Caco-2 (cell line): ENCODE results near the gene GPC6. TPM values are rescaled to one million over a fixed set of nuclear protein-coding genes. Genes with fewer than 3 reads are reported as not detected.

Experiments used
- BruUV-seq: library from RNA; stranded (reverse); fragments of 400-500 nt; replicated peaks from 2 replicates; lab custom pipeline; 2021; lab: Mats Ljungman, UMichigan
- CTCF ChIA-PET: fragments of 300-600 bp; sonication (Branson Sonifier 250); formaldehyde crosslinking; loops from one replicate; lab custom pipeline; 2022; ENCODE audit warnings: antibody characterized with exemption; lab: Charles Lee
- POLR2A ChIA-PET: fragments of 300-600 bp; sonication (Branson Sonifier 250); formaldehyde crosslinking; loops from one replicate; lab custom pipeline; 2022; ENCODE audit warnings: antibody characterized with exemption; lab: Charles Lee
- DNase-seq, 2 experiments: peaks; one replicate each; pipeline versions ENCODE4 v3.0.0 to v3.0.0-alpha.2; 2020 to 2022
- H3K27me3 ChIP-seq: replicated peaks from 2 replicates; pipeline ENCODE4 v1.6.0; 2011; ENCODE audit warnings: low read length; ENCODE audit not compliant: control insufficient read depth, insufficient read depth
- H3K36me3 ChIP-seq: 2 replicates; pipeline ENCODE4 v1.5.1; 2011; ENCODE audit warnings: low read length; ENCODE audit not compliant: control insufficient read depth, insufficient read depth
- H3K4me1 ChIP-seq: fragments of 250-450 bp; sonication (Bioruptor Pico); 2 replicates; pipeline ENCODE4 v1.5.1; 2020; ENCODE audit warnings: mild to moderate bottlenecking
- H3K4me3 ChIP-seq: 2 replicates; pipeline ENCODE4 v1.5.1; 2011; ENCODE audit warnings: low read depth, mild to moderate bottlenecking, control low read depth, low read length
- H3K9me3 ChIP-seq: fragments of 250-450 bp; sonication (Bioruptor Pico); 2 replicates; pipeline ENCODE4 v1.5.1; 2020; ENCODE audit warnings: mild to moderate bottlenecking, moderate library complexity
- H3K27ac Mint-ChIP-seq: one replicate; pipeline ENCODE4 v1.8.0; 2022; ENCODE audit warnings: mixed read lengths; ENCODE audit not compliant: unreplicated experiment
- H3K27me3 Mint-ChIP-seq: one replicate; pipeline ENCODE4 v1.8.0; 2022; ENCODE audit warnings: mixed read lengths; ENCODE audit not compliant: insufficient read depth, unreplicated experiment
- H3K36me3 Mint-ChIP-seq: one replicate; pipeline ENCODE4 v1.8.0; 2022; ENCODE audit warnings: mild to moderate bottlenecking, mixed read lengths; ENCODE audit not compliant: insufficient read depth, unreplicated experiment
- H3K4me1 Mint-ChIP-seq: one replicate; pipeline ENCODE4 v1.8.0; 2022; ENCODE audit warnings: low read depth, mixed read lengths; ENCODE audit not compliant: unreplicated experiment
- H3K4me3 Mint-ChIP-seq: one replicate; pipeline ENCODE4 v1.8.0; 2022; ENCODE audit warnings: mild to moderate bottlenecking, moderate library complexity, mixed read lengths; ENCODE audit not compliant: unreplicated experiment
- H3K9me3 Mint-ChIP-seq: one replicate; pipeline ENCODE4 v1.8.0; 2022; ENCODE audit warnings: mixed read lengths; ENCODE audit not compliant: unreplicated experiment
- CTCF ChIP-seq, 2 experiments: fragments of 200-600 bp in 1 of 2; IDR thresholded peaks; 1 replicate in 1 of 2; 2 replicates in 1 of 2; pipeline versions ENCODE4 v1.5.1 to v1.8.0; 2011 to 2022; ENCODE audit warnings: antibody characterized with exemption in 1 of 2, control low read depth in 1 of 2, inconsistent platforms in 1 of 2, low read depth in 1 of 2, low read length in 1 of 2, mild to moderate bottlenecking in 1 of 2, moderate library complexity in 1 of 2; ENCODE audit not compliant: insufficient read depth in 1 of 2, severe bottlenecking in 1 of 2, unreplicated experiment in 1 of 2
- intact Hi-C: fragments of 100-400 bp; cut with micrococcal nuclease; formaldehyde crosslinking; loops from one replicate; pipeline ENCODE4 v1.10.0; 2022; ENCODE audit not compliant: unreplicated experiment
- total RNA-seq: library from RNA; stranded (reverse); gene quantifications from 2 replicates; pipeline ENCODE4 v1.2.3, GENCODE V29; 2022

Gene GPC6
- total RNA-seq, 1 experiment from 2014 or later: 0.16 TPM

- Mint-ChIP-seq H3K9me3 (no peaks in the 10 kb centered on the region), H3K27me3 (peaks cover 15% of the 10 kb centered on the region), H3K4me1 (no peaks in the 10 kb centered on the region), H3K36me3 (no peaks in the 10 kb centered on the region), H3K27ac (no peak overlapping the region), H3K4me3 (no peak overlapping the region)
- no peak for TF ChIP-seq CTCF (IDR thresholded peaks at IDR 0.05; ENCODE audit: insufficient read depth in 1 of 2, low read depth in 1 of 2, low read length in 1 of 2, severe bottlenecking in 1 of 2, unreplicated experiment in 1 of 2)
- CTCF ChIA-PET: no interaction called here
- H3K4me3 ChIP-seq: no peak overlapping the region
- no peaks in the 10 kb centered on the region for H3K36me3 ChIP-seq
- POLR2A ChIA-PET: no interaction called here
- H3K4me1 ChIP-seq: no peaks in the 10 kb centered on the region
- intact Hi-C loops: no loop called here
- DNase-seq: no peak
- no peaks in the 10 kb centered on the region for H3K9me3 ChIP-seq
- no TSS peak for BruUV-seq
- no peaks in the 10 kb centered on the region; the same call in 1 of the 2 replicates for H3K27me3 ChIP-seq
Measured at GRCh38 chr13:94389604-94390351, 1163.2 kb downstream of the GPC6 start.

- H3K27ac Mint-ChIP-seq: no peak overlapping the region
- H3K4me1 Mint-ChIP-seq: no peaks in the 10 kb centered on the region
- no peaks in the 10 kb centered on the region; the same call in 1 of the 2 replicates for H3K27me3 ChIP-seq
- H3K4me3 ChIP-seq: no peak overlapping the region
- H3K27me3 Mint-ChIP-seq: peaks cover 18% of the 10 kb centered on the region
- no peak overlapping the region for H3K4me3 Mint-ChIP-seq
- H3K9me3 ChIP-seq: no peaks in the 10 kb centered on the region
- ChIA-PET POLR2A (no interaction called here), CTCF (no interaction called here)
- H3K9me3 Mint-ChIP-seq: no peaks in the 10 kb centered on the region
- no TSS peak for BruUV-seq
- no peaks in the 10 kb centered on the region for H3K36me3 ChIP-seq
- H3K4me1 ChIP-seq: no peaks in the 10 kb centered on the region
- TF ChIP-seq CTCF (IDR thresholded peaks at IDR 0.05; ENCODE audit: insufficient read depth in 1 of 2, low read depth in 1 of 2, low read length in 1 of 2, severe bottlenecking in 1 of 2, unreplicated experiment in 1 of 2): no peak
- H3K36me3 Mint-ChIP-seq: no peaks in the 10 kb centered on the region
- no peak for DNase-seq
- intact Hi-C loops: no loop called here
Measured at GRCh38 chr13:94390881-94391280, 1164.3 kb downstream of the GPC6 start.

GRCh38 chr13:94394723-94395122 is 1168.1 kb downstream of the GPC6 start:
- no peak for DNase-seq
- Mint-ChIP-seq H3K9me3 (no peaks in the 10 kb centered on the region), H3K27ac (no peak overlapping the region), H3K36me3 (no peaks in the 10 kb centered on the region), H3K27me3 (peaks cover 19% of the 10 kb centered on the region), H3K4me1 (no peaks in the 10 kb centered on the region), H3K4me3 (no peak overlapping the region)
- ChIA-PET POLR2A (no interaction called here), CTCF (no interaction called here)
- Histone ChIP-seq H3K4me3 (no peak overlapping the region), H3K9me3 (no peaks in the 10 kb centered on the region), H3K36me3 (no peaks in the 10 kb centered on the region), H3K27me3 (no peaks in the 10 kb centered on the region), H3K4me1 (no peaks in the 10 kb centered on the region)
- no TSS peak for BruUV-seq
- intact Hi-C loops: no loop called here
- TF ChIP-seq CTCF (IDR thresholded peaks at IDR 0.05; ENCODE audit: insufficient read depth in 1 of 2, low read depth in 1 of 2, low read length in 1 of 2, severe bottlenecking in 1 of 2, unreplicated experiment in 1 of 2): no peak
